Lower leg skin (tissue), 3 donors: ENCODE data around the gene GRIK3.

Source experiments
- POLR2A ChIP-seq, 2 donors: fragments of 450-650 bp; IDR thresholded peaks; one replicate each; pipeline ENCODE4 v1.6.1; 2016 to 2017; ENCODE audit warnings: antibody characterized with exemption in 2 of 2, mild to moderate bottlenecking in 1 of 2, moderate library complexity in 1 of 2
- TF ChIP-seq, protein P1 (sequence below), 3 donors: fragments of 450-650 bp; IDR thresholded peaks; one replicate each; pipeline ENCODE4 v1.5.1; 2016; ENCODE audit warnings: antibody characterized with exemption in 3 of 3, mild to moderate bottlenecking in 3 of 3, moderate library complexity in 2 of 3

DNA sequence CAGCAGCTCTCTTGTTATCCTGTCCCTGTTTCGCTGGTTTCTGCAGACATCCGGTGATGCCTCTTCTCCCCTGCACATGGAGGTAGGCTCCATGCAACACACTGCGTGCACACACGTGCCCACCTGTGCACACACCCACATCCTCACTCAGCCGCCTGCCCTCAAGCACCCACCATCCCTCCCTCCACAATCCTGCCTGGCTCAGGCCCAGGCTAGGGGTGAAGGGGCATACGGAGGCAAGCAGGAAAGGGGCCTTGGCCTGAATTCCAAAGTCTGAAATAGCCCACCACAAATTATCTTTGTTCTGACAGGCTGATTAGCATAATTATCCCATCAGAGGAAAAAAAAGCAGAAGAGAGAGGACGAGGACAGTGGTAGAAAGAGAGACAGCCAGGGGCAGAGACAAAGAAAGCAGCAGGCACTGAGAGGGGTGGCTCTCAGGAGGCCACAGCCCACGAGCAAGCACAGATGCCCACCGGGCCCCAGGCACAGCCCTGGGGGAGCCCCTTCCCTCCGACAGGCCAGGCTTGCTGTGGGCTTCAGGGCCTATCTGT, 73.2 kb downstream of the GRIK3 start:
- TF ChIP-seq POLR2A (IDR thresholded peaks at IDR 0.05) = no peak
- TF ChIP-seq, protein P1, sequence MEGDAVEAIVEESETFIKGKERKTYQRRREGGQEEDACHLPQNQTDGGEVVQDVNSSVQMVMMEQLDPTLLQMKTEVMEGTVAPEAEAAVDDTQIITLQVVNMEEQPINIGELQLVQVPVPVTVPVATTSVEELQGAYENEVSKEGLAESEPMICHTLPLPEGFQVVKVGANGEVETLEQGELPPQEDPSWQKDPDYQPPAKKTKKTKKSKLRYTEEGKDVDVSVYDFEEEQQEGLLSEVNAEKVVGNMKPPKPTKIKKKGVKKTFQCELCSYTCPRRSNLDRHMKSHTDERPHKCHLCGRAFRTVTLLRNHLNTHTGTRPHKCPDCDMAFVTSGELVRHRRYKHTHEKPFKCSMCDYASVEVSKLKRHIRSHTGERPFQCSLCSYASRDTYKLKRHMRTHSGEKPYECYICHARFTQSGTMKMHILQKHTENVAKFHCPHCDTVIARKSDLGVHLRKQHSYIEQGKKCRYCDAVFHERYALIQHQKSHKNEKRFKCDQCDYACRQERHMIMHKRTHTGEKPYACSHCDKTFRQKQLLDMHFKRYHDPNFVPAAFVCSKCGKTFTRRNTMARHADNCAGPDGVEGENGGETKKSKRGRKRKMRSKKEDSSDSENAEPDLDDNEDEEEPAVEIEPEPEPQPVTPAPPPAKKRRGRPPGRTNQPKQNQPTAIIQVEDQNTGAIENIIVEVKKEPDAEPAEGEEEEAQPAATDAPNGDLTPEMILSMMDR (IDR thresholded peaks at IDR 0.05) = no peak
